LNCaP clone FGC (cell line): ENCODE data around the gene C10orf71.

Experiments
- DNase-seq: peaks from one replicate; pipeline ENCODE4 v3.0.0-alpha.2; 2011; ENCODE audit warnings: low read depth
- H3K4me3 ChIP-seq: 2 replicates; pipeline ENCODE4 v1.5.1; 2011; ENCODE audit warnings: mild to moderate bottlenecking, low read depth, low read length, control low read depth
- CTCF ChIP-seq: IDR thresholded peaks from 2 replicates; pipeline ENCODE4 v1.5.1; 2012; ENCODE audit warnings: mild to moderate bottlenecking; ENCODE audit not compliant: control insufficient read depth, insufficient read depth; ENCODE audit errors: extremely low read depth

Gene C10orf71

DNA sequence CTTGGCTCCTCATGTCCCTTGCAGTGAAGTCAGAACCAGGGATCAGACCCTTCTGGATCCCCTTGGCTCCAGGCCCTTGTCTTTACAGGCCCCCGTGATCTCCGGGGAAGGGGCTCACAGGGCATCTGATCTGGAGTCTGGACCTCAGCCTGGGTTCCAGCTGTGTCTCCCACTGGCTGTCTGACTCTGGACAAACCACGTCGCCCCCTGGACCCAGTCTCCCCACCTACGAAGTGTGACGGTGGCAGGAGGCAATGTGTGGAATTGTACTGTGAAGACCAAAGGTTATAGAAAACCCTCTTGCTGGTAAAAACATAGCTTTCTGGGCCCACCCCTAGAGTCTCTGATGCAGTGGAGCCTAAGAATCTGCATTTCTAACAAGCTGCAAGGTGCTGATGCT is 15.5 kb upstream of the C10orf71 start:
- no peak for DNase-seq
- TF ChIP-seq CTCF: no peak
- no peak overlapping the region for H3K4me3 ChIP-seq

- TF ChIP-seq CTCF: no peak
These were observed 14.6 kb upstream of the C10orf71 start for GRCh38 chr10:49284356-49284755.

GRCh38 chr10:49285232-49285631 is 13.7 kb upstream of the C10orf71 start:
- H3K4me3 ChIP-seq: no peak overlapping the region
- DNase-seq: no peak
- TF ChIP-seq CTCF: no peak

More at GRCh38 chr10:49284356-49284755, 14.6 kb upstream of the C10orf71 start:
- DNase-seq: no peak
- no peak overlapping the region for H3K4me3 ChIP-seq

DNA sequence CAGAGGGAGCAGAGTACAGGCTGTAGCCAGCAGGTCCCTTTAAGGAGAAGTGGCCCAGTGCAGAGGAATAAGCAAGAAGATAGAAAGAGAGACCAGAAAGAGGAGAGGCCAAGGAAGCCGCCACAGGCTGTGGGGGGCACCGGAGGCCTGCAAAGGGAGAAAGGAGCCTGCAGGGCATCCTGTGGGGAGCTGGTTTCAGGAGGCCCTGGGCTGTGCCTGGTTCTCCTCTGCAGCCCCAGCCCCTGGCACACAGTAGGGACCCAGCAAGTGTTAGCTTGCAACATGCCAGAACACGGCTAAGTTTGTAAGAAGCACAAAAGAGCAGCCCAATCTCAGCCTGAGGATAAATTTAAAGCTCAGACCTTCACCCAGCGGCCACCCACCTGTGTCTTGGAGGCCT is 12.3 kb upstream of the C10orf71 start:
- TF ChIP-seq CTCF: no peak

DNA sequence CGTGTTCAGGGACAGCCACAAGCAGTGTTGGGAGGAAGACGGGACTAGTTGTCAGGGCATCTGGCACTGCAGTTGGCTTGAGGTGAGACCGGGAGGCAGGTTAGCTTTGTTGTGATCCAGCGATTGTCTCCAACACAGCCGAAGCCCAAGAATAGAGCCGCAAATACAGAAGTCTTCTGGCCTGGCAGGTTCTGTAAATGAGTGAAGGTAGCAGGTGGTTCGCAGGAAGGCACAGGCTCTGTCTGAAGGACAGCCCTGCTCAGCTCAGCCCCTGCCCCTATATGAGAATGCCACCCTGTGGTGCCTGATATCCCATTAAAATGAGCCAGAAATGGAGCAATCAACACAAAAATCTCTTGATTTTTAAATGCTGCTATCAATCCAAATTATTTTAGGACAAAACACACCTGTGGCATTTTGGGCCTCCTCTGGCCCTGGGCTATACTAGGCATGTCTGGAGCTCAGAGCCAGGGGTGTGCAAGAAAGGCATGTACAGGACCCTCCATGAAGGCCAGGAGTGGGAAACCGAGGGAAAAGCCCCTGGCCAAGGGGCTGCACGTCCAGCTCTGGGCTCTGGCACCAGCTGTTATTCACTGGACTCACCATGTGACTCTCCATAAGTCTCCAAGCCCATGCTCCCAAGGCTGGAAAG is 11.2 kb upstream of the C10orf71 start:
- no peak for DNase-seq
- TF ChIP-seq CTCF: no peak
- no peak overlapping the region for H3K4me3 ChIP-seq

More for the DNA sequence above, 12.3 kb upstream of the C10orf71 start:
- no peak for DNase-seq
- H3K4me3 ChIP-seq: no peak overlapping the region

- H3K4me3 ChIP-seq: no peak overlapping the region
- TF ChIP-seq CTCF: no peak
- DNase-seq: no peak
These were observed 10.5 kb upstream of the C10orf71 start for GRCh38 chr10:49288341-49289065.
